ENCODE results near the gene ZNF512.
"Not testable (repeated sequence)": the region's sequence is repeated elsewhere in the genome, so short reads cannot be mapped to it uniquely, and the experiment has no call there.

GRCh38 chr2:27630257-27630656, 47.4 kb downstream of the ZNF512 start:
- TF ChIP-seq, protein P1, sequence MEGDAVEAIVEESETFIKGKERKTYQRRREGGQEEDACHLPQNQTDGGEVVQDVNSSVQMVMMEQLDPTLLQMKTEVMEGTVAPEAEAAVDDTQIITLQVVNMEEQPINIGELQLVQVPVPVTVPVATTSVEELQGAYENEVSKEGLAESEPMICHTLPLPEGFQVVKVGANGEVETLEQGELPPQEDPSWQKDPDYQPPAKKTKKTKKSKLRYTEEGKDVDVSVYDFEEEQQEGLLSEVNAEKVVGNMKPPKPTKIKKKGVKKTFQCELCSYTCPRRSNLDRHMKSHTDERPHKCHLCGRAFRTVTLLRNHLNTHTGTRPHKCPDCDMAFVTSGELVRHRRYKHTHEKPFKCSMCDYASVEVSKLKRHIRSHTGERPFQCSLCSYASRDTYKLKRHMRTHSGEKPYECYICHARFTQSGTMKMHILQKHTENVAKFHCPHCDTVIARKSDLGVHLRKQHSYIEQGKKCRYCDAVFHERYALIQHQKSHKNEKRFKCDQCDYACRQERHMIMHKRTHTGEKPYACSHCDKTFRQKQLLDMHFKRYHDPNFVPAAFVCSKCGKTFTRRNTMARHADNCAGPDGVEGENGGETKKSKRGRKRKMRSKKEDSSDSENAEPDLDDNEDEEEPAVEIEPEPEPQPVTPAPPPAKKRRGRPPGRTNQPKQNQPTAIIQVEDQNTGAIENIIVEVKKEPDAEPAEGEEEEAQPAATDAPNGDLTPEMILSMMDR (conservative IDR thresholded peaks at IDR 0.05 in 1 of 2, IDR thresholded peaks at IDR 0.05 in 1 of 2; ENCODE audit: extremely low read depth in 1 of 2, insufficient read depth in 1 of 2, low read depth in 1 of 2, low read length in 2 of 2): not testable (repeated sequence)
- TF ChIP-seq EZH2 (IDR thresholded peaks at IDR 0.05; ENCODE audit: borderline replicate concordance, low read length): not testable (repeated sequence)

All from mammary epithelial cell (primary cell).